ENCODE data around the gene HBD. TPM values are rescaled to one million over a fixed set of nuclear protein-coding genes. Genes with fewer than 3 reads are reported as not detected.

Gene HBD
- polyA plus RNA-seq, 1 of the 3 experiments (the other 2 are of a cell fraction): not detected

DNA sequence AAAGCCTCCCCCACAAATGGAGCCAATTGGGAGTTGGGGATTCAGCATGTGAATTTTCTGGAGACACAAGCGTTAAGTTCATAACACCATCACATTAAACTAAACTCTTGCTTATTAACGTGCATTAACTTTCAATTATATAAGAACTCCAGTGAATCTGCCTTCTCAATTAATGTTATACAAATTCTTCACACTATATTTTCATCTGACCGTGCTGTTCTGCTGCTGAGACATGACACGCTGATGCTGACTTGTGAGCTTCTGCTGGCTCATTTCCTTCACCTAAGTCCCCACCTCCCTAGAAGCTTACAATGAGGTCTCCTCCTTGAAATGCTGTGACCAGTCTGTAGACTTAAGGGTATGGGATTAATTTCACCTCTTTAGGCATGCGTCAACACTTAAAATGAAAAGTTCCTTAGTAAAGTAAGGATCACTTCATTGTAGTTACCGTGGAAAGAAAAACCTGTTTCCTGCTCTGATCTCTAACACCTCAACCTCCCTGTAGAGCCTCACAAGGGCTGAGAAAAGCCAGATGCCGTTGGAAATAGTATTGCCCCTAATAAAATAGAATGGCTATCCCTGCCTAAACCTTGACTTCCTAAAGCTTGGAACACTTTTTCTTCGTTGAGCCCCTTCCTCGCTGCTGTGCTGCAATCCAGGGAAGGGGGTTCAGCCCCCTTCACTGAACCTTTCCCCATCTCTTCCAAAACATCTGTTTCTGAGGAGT is 18.1 kb upstream of the HBD start:
- Histone ChIP-seq H3K4me3 (ENCODE audit: low read depth in 2 of 2, low read length in 1 of 2) (no peak overlapping the region), H3K4me2 (no peak overlapping the region), H3K9ac (no peak overlapping the region), H3K9me3 (no peaks in the 10 kb centered on the region), H3K79me2 (ENCODE audit: insufficient read depth) (no peaks in the 10 kb centered on the region), H3F3A (replicated peaks; ENCODE audit: insufficient read depth) (no peaks in the 10 kb centered on the region), H4K20me1 (ENCODE audit: insufficient read depth) (no peaks in the 10 kb centered on the region), H3K27ac (ENCODE audit: low read depth in 2 of 2, low read length in 1 of 2) (no peak overlapping the region), H3K27me3 (ENCODE audit: insufficient read depth) (no peaks in the 10 kb centered on the region; the same call in 1 of the 2 replicates), H3K9me2 (no peaks in the 10 kb centered on the region), H2AFZ (ENCODE audit: low read depth) (no peak overlapping the region), H3K36me3 (replicated peaks in 1 of 2; ENCODE audit: control insufficient read depth in 1 of 2, insufficient read depth in 2 of 2, low read length in 1 of 2) (no peaks in the 10 kb centered on the region), H3K4me1 (ENCODE audit: control insufficient read depth in 1 of 2, insufficient read depth in 2 of 2, low read depth in 1 of 2, low read length in 1 of 2) (no peaks in the 10 kb centered on the region)
- no peak for DNase-seq
- POLR2A ChIA-PET: no interaction called here
- no peak for TF ChIP-seq POLR2AphosphoS5 (IDR thresholded peaks at IDR 0.05; ENCODE audit: low read depth, low read length)
- no peak for TF ChIP-seq NFIC (IDR thresholded peaks at IDR 0.05; ENCODE audit: borderline replicate concordance)
- no peak for TF ChIP-seq TEAD4 (IDR thresholded peaks at IDR 0.05; ENCODE audit: borderline replicate concordance, insufficient read depth)
- no peak for TF ChIP-seq FOXM1 (IDR thresholded peaks at IDR 0.05; ENCODE audit: low read depth)
- TF ChIP-seq MEF2A (IDR thresholded peaks at IDR 0.05; ENCODE audit: borderline replicate concordance, low read depth): no peak
- TF ChIP-seq, protein P1, sequence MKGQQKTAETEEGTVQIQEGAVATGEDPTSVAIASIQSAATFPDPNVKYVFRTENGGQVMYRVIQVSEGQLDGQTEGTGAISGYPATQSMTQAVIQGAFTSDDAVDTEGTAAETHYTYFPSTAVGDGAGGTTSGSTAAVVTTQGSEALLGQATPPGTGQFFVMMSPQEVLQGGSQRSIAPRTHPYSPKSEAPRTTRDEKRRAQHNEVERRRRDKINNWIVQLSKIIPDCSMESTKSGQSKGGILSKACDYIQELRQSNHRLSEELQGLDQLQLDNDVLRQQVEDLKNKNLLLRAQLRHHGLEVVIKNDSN (IDR thresholded peaks at IDR 0.05; ENCODE audit: borderline replicate concordance, low read depth): no peak
- no peak for TF ChIP-seq SMC3 (IDR thresholded peaks at IDR 0.05; ENCODE audit: low read depth, low read length)
- no peak for TF ChIP-seq ELF1 (IDR thresholded peaks at IDR 0.05)
- TF ChIP-seq CHD2 (IDR thresholded peaks at IDR 0.05; ENCODE audit: low read length, partially characterized antibody): no peak
- TF ChIP-seq GABPA (IDR thresholded peaks at IDR 0.05; ENCODE audit: low read depth): no peak
- no peak for TF ChIP-seq RXRA (IDR thresholded peaks at IDR 0.05; ENCODE audit: borderline replicate concordance, low read depth)
- TF ChIP-seq TCF12 (IDR thresholded peaks at IDR 0.05): no peak
- TF ChIP-seq, protein P2, sequence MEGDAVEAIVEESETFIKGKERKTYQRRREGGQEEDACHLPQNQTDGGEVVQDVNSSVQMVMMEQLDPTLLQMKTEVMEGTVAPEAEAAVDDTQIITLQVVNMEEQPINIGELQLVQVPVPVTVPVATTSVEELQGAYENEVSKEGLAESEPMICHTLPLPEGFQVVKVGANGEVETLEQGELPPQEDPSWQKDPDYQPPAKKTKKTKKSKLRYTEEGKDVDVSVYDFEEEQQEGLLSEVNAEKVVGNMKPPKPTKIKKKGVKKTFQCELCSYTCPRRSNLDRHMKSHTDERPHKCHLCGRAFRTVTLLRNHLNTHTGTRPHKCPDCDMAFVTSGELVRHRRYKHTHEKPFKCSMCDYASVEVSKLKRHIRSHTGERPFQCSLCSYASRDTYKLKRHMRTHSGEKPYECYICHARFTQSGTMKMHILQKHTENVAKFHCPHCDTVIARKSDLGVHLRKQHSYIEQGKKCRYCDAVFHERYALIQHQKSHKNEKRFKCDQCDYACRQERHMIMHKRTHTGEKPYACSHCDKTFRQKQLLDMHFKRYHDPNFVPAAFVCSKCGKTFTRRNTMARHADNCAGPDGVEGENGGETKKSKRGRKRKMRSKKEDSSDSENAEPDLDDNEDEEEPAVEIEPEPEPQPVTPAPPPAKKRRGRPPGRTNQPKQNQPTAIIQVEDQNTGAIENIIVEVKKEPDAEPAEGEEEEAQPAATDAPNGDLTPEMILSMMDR (IDR thresholded peaks at IDR 0.05): no peak
- TF ChIP-seq, protein P3, sequence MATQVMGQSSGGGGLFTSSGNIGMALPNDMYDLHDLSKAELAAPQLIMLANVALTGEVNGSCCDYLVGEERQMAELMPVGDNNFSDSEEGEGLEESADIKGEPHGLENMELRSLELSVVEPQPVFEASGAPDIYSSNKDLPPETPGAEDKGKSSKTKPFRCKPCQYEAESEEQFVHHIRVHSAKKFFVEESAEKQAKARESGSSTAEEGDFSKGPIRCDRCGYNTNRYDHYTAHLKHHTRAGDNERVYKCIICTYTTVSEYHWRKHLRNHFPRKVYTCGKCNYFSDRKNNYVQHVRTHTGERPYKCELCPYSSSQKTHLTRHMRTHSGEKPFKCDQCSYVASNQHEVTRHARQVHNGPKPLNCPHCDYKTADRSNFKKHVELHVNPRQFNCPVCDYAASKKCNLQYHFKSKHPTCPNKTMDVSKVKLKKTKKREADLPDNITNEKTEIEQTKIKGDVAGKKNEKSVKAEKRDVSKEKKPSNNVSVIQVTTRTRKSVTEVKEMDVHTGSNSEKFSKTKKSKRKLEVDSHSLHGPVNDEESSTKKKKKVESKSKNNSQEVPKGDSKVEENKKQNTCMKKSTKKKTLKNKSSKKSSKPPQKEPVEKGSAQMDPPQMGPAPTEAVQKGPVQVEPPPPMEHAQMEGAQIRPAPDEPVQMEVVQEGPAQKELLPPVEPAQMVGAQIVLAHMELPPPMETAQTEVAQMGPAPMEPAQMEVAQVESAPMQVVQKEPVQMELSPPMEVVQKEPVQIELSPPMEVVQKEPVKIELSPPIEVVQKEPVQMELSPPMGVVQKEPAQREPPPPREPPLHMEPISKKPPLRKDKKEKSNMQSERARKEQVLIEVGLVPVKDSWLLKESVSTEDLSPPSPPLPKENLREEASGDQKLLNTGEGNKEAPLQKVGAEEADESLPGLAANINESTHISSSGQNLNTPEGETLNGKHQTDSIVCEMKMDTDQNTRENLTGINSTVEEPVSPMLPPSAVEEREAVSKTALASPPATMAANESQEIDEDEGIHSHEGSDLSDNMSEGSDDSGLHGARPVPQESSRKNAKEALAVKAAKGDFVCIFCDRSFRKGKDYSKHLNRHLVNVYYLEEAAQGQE (IDR thresholded peaks at IDR 0.05; ENCODE audit: low read depth, low read length): no peak
- no peak for TF ChIP-seq TAF1 (IDR thresholded peaks at IDR 0.05; ENCODE audit: borderline replicate concordance, low read depth, low read length)
- TF ChIP-seq SIN3A (IDR thresholded peaks at IDR 0.05; ENCODE audit: borderline replicate concordance, low read depth, low read length): no peak
- TF ChIP-seq, protein P4, sequence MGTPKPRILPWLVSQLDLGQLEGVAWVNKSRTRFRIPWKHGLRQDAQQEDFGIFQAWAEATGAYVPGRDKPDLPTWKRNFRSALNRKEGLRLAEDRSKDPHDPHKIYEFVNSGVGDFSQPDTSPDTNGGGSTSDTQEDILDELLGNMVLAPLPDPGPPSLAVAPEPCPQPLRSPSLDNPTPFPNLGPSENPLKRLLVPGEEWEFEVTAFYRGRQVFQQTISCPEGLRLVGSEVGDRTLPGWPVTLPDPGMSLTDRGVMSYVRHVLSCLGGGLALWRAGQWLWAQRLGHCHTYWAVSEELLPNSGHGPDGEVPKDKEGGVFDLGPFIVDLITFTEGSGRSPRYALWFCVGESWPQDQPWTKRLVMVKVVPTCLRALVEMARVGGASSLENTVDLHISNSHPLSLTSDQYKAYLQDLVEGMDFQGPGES (IDR thresholded peaks at IDR 0.05; ENCODE audit: low read depth, low read length): no peak
- no peak for TF ChIP-seq EP300 (IDR thresholded peaks at IDR 0.05; ENCODE audit: borderline replicate concordance in 1 of 2, low read depth in 1 of 2, low read length in 1 of 2)
- 3% methylated on average over 9 of the region's 9 CpGs for WGBS (ENCODE audit: low lambda C conversion rate)
- CTCF ChIA-PET: interaction anchor here (0.6 kb wide), 1 partner anchor 286 kb away, joined by 3 read pairs; no protein-coding TSS in a partner anchor

Data from SK-N-SH (cell line).